Endothelial cell of hepatic sinusoid (primary cell): ENCODE data around the gene TMUB1.

Experiments used
- in situ Hi-C: cut with HindIII; loops from 2 replicates; pipeline ENCODE4 v1.10.0; 2017; ENCODE audit warnings: low sequenced_read_pairs

TMUB1 gene

DNA sequence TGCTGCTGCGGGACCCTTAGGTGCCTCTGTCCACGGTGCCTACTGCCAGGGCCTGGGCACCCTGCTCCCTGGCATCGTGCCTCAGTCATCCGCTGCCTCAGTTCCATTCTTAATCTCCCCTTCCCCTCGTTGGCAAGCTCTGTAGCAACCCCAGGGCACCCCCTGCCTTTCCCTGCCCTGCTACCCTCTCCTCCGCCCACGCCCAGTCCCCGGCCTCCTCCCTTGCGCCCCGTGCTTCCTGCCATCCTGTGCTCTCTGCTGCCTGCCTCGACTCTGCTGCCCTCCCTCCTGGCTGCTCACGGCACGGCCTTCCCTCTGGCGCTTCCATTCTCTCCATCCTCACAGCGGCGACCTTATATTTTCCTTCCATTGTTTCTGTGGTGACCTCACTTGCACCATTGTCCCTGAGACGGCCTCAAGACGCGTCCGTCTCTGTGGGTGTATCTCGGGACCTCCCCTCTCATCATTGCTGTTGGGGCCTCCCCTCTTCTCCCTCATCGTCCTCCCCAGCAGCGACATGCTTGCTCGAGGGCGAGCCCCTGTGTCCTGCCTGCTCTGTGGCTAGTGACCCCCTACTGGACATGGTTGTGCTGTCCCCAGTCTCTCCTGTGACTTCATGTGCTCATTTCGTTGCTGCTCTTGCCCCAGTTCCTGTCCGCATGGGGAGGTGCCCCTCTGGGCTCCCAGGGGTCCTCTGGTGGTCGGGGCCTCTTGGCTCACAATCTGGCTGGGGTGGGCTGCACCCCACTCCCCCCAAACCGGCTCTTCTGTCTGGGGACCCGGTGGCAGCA lies 38.3 kb upstream of the TMUB1 start:
- in situ Hi-C loops = no loop called here

- in situ Hi-C loops = no loop called here
Observed at GRCh38 chr7:151120896-151121295, 37.6 kb upstream of the TMUB1 start.

DNA sequence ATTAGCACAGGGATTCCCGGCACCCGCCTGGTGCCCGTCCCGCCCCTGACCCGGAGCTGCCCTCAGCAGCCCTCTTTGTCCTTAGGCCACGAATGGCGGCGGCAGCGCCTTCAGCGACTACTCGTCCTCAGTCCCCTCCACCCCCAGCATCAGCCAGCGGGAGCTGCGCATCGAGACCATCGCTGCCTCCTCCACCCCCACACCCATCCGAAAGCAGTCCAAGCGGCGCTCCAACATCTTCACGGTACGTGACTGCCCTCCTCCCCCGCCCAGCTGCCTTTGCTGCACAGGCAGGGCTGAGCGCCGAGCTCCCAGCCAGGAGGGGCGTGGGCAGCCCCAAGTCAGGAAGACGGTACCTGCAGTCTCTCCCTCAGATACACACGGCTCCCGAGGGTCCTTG lies 36.6 kb upstream of the TMUB1 start:
- in situ Hi-C loops = no loop called here

DNA sequence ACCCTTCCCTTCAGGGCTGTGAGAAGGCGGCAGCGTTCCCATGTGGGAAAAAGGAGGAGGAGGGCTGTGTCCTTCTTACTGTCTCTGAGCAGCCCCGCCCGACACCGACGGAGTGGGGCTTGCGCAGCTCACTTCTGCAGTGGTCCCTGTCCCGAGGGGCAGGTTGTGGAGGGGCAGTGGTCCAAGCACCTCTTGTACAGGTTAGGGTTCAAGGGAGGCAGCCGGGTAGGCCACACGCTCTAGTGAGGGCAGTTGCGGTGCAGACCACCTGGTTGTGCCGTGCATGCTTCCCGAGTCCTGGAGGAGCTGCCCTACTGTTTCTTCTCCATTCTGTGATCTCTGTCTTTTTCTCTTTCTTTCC lies 35.7 kb upstream of the TMUB1 start:
- in situ Hi-C loops = no loop called here

GRCh38 chr7:151118108-151119054 lies 35.1 kb upstream of the TMUB1 start:
- in situ Hi-C loops = no loop called here

- in situ Hi-C loops = no loop called here
Observed at GRCh38 chr7:151117565-151117964, 34.3 kb upstream of the TMUB1 start.

GRCh38 chr7:151116603-151117440 lies 33.5 kb upstream of the TMUB1 start:
- in situ Hi-C loops = no loop called here

- in situ Hi-C loops = no loop called here
Observed at GRCh38 chr7:151115836-151116418, 32.6 kb upstream of the TMUB1 start.

DNA sequence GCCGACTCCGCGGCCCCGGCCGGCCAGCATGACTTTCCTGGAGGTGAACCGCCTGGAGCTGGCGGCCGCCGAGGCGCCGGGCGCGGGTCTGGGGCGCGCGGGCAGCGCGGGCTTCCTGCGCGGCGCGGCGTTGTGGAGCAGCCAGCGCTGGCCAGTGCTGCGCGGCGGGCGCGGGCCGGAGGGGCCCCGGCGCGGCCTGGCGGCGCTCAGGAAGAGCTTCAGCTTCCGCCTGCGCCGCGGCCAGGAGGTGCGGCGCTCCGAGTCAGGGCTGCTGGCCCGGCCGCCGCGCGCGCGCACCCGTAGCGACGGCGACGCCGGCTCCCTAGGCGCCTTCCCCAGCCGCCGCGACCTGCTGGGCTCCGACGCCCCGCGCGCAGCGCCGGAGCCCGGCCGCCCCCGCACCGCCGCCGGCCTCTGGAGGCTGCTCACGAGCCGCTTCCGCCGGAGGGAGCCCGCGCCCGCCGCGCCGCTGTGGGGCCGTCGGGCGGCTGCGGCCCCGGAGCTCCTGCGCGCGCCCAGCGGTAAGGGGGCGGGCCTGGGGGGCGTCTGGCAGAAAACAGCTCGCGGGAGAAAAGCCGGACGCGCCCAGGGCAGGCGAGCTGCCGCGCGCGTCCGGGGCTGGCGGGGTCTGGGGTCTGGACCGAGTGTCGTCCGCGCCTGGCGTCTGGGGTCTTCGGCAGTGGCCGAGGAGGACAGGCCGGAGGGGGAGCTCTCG lies 32.0 kb upstream of the TMUB1 start:
- in situ Hi-C loops = no loop called here

DNA sequence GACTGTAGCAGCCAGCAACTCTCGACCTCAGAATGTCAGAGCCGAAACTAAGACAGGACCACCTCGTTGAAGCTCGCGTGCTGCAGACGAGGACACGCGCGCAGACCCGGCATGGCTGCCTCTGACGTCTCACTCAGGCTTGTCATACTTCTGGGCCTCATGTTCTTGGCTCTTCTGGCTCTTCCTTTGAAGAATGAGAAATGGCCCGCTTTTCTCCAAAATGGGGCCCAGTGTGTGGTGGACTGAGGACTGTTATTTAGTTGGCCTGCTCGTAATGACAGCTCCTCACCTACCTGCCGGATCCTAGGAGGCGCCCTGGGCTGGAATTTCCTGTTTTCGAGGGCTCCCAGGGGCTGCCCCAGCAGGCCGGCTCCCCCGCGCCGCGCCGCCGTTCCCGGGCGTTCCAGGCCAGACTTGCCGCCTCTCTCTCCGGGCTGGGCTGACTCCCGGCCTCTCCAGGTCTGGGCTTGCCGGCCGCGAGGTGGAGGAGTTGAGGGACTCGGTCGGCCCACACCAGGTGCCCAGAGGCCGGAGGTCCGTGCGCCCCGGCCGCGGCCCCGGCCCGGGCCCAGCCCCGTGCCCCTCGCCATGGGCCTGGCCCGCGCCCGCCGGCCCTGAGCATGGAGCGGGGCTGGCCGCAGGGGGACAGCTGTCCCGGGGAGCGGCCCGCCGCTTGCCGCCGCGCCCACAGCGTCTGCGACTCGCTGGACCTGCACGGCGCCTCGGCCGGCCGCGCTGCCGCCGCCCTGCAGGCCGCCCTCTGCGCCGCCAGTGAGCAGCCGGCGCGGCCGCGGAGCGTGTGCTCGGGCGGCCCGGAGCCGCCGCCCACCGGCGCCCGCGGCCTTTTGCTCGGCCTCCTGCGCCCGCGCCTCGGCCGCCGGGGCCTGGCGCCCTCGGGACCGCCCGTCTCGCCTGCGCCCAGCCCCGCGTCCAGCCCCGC lies 31.1 kb upstream of the TMUB1 start:
- in situ Hi-C loops = no loop called here

DNA sequence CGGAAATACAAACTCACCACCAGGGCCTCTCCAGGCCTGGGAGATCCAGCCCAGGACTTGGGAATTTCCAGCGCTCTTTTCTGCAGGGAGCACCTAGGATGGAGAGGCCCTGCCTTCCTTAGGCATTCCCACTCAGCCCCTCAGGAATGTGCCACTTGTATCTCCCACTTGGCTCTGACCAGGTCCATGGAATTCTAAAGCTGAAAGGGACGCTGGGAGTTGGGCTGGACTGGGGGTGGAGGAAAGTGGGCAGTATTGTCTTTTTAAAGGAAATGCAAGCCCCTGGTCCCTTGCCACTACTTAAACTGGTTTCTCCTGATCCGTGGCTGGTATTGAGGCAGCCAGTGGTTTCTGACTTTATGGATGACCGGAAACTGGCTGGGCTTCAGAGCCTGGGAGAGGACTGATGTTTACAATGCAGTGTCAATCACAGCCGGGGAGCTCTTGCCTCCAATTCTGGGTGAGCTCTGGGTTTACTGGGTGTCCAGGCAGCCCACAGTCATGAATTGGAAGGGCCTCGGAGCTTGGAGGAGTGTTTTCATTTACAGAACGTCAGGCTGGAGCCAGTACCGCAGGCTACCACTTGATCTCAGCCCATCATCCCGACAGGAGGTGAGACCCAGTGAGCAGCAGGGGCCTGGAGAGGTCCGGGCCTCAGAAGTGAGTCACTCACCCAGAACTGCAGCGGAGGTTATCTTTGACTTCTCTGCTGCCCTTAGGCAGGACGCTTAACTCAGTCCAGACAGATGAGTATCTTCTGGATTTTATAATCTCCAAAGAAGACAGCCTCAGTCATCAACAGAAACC lies 30.3 kb upstream of the TMUB1 start:
- in situ Hi-C loops = no loop called here

GRCh38 chr7:151110941-151111645 lies 27.8 kb upstream of the TMUB1 start:
- in situ Hi-C loops = no loop called here

- in situ Hi-C loops = no loop called here
Observed at GRCh38 chr7:151110236-151110940, 27.1 kb upstream of the TMUB1 start.

DNA sequence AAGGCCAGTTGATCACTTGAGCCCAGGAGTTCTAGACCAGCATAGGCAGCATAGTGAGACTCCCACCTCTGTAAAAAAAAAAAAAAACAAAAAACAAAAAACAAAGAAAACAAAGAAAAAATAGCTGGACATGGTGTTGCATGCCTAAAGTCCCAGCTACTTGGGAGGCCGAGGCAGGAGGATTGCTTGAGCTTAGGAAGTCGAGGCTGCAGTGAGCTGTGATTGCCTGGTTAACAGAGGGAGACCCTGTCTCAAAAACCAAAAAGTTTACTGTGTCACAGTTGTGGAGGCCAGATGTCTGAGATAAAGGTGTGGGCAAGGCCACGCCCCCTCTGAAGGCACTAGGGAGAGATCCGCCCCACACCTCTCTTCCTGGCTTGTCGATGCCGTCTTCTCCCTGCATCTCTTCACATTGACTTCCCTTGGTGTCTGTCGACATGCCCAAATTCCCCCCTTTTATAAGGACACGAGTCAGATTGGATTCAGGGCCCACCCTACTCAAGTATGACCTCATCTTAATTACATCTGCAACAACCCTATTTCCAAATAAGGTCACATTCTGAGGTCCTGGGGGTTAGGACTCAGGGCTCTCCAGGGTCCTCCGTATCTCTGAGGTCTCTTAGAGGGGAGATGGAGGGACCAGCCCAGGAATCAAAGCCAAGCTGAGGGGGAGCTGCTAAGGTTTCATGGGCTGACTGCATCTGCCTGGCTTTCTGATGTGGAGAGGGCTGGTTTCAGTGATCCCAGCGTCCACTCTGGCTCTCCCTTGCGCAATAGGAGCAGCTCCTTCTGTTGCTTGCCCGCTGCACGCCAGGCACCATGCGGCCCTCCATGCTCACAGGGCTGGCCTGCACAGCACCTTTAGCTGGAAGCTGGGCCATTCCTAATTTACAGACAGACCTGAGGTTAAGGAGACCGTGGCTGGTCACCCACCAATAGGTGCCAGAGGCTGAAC lies 26.1 kb upstream of the TMUB1 start:
- in situ Hi-C loops = no loop called here

DNA sequence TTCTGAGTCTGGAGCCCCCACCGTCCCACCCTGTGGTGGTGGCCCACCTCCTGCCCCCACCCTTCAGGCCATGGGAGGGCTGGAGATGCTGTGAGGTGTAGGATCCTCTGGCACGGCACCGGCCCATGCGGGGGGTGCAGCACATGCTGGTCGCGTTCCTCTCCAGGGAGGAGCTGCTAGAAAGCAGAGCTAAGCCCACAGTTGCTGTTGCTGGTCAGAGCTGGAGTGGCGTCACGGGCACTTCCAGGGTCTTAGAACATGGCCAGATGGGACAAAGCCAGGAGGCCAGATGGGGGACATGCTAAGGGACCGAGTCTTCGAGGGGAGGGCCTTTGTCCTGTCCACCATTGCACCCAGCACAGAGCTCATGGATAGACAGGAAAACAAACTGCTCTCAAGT lies 24.6 kb upstream of the TMUB1 start:
- in situ Hi-C loops = no loop called here
